Fibroblast of lung (primary cell): Measurements from ENCODE around the gene CLNS1A. TPM values are rescaled to one million over a fixed set of nuclear protein-coding genes. Genes with fewer than 3 reads are reported as not detected.
"Not testable (repeated sequence)": the region's sequence is repeated elsewhere in the genome, so short reads cannot be mapped to it uniquely, and the experiment has no call there.

ENCODE experiments used
- DNase-seq, 2 donors: peaks; one replicate each; pipeline versions ENCODE4 v3.0.0 to v3.0.0-alpha.2; 2010; ENCODE audit warnings: low read depth in 2 of 2
- H2AFZ ChIP-seq: 2 replicates; pipeline ENCODE4 v1.5.1; 2012; ENCODE audit warnings: low read length, control low read depth, inconsistent platforms
- H3K27ac ChIP-seq: 2 replicates; pipeline ENCODE4 v1.5.1; 2011; ENCODE audit warnings: low read length, control low read depth; ENCODE audit not compliant: insufficient read depth
- H3K27me3 ChIP-seq: 2 replicates; pipeline ENCODE4 v1.5.1; 2011; ENCODE audit warnings: mild to moderate bottlenecking, low read length; ENCODE audit not compliant: control insufficient read depth, insufficient read depth
- H3K36me3 ChIP-seq: 2 replicates; pipeline ENCODE4 v1.5.1; 2011; ENCODE audit warnings: low read length; ENCODE audit not compliant: control insufficient read depth, insufficient read depth
- H3K4me1 ChIP-seq: 2 replicates; pipeline ENCODE4 v1.5.1; 2011; ENCODE audit warnings: low read length; ENCODE audit not compliant: control insufficient read depth, insufficient read depth; ENCODE audit errors: extremely low read depth
- H3K4me2 ChIP-seq: 2 replicates; pipeline ENCODE4 v1.5.1; 2011; ENCODE audit warnings: low read length, control low read depth; ENCODE audit not compliant: insufficient read depth; ENCODE audit errors: extremely low read depth
- H3K4me3 ChIP-seq, 4 experiments: fragments of 200-600 bp in 1 of 4; sonication (generic) in 1 of 4; replicated peaks in 1 of 4; 2 replicates each; pipeline ENCODE4 v1.5.1; 2011 to 2016; ENCODE audit warnings: low read length in 4 of 4, low read depth in 3 of 4, mild to moderate bottlenecking in 3 of 4, control low read depth in 2 of 4, inconsistent platforms in 1 of 4, mixed read lengths in 1 of 4; ENCODE audit not compliant: insufficient read depth in 1 of 4; ENCODE audit errors: control extremely low read depth in 1 of 4
- H3K79me2 ChIP-seq: 2 replicates; pipeline ENCODE4 v1.5.1; 2012; ENCODE audit warnings: mild to moderate bottlenecking, low read length, inconsistent platforms; ENCODE audit not compliant: control insufficient read depth, insufficient read depth
- H3K9ac ChIP-seq: 2 replicates; pipeline ENCODE4 v1.5.1; 2011; ENCODE audit warnings: mild to moderate bottlenecking, low read length, control low read depth; ENCODE audit not compliant: insufficient read depth
- H3K9me3 ChIP-seq: 2 replicates; pipeline ENCODE4 v1.5.1; 2012; ENCODE audit warnings: low read depth, low read length; ENCODE audit not compliant: control insufficient read depth, insufficient read depth
- H4K20me1 ChIP-seq: 2 replicates; pipeline ENCODE4 v1.5.1; 2011; ENCODE audit warnings: low read length; ENCODE audit not compliant: control insufficient read depth, insufficient read depth; ENCODE audit errors: extremely low read depth
- EZH2 ChIP-seq: IDR thresholded peaks from 2 replicates; pipeline ENCODE4 v1.5.1; 2012; ENCODE audit warnings: low read length, control low read depth, mild to moderate bottlenecking; ENCODE audit errors: missing control alignments
- polyA plus RNA-seq, 2 donors: library from polyadenylated mRNA; depleted of rRNA in 1 of 2; stranded (reverse) in 1 of 2; unstranded in 1 of 2; fragments of >200 nt; gene quantifications; 2 replicates each; pipeline ENCODE4 v1.2.1, GENCODE V29; 2011 to 2012; ENCODE audit warnings: missing spikeins in 1 of 2
- total RNA-seq: library from RNA; depleted of rRNA; stranded (reverse); fragments of >200 nt; gene quantifications from 2 replicates; pipeline ENCODE4 v1.2.1, GENCODE V29; 2014
- TF ChIP-seq, protein P1 (sequence below), 2 donors: IDR thresholded peaks in 1 of 2; conservative IDR thresholded peaks in 1 of 2; 1 replicate in 1 of 2; 2 replicates in 1 of 2; pipeline ENCODE4 v1.5.1; 2011 to 2012; ENCODE audit warnings: low read length in 2 of 2, control low read depth in 1 of 2, inconsistent platforms in 1 of 2, low read depth in 1 of 2, mild to moderate bottlenecking in 1 of 2

CLNS1A gene
- total and polyA plus RNA-seq, 2 donors (not counting 1 experiment from before 2014, with no cell fraction given) = 130 to 144 TPM

DNA sequence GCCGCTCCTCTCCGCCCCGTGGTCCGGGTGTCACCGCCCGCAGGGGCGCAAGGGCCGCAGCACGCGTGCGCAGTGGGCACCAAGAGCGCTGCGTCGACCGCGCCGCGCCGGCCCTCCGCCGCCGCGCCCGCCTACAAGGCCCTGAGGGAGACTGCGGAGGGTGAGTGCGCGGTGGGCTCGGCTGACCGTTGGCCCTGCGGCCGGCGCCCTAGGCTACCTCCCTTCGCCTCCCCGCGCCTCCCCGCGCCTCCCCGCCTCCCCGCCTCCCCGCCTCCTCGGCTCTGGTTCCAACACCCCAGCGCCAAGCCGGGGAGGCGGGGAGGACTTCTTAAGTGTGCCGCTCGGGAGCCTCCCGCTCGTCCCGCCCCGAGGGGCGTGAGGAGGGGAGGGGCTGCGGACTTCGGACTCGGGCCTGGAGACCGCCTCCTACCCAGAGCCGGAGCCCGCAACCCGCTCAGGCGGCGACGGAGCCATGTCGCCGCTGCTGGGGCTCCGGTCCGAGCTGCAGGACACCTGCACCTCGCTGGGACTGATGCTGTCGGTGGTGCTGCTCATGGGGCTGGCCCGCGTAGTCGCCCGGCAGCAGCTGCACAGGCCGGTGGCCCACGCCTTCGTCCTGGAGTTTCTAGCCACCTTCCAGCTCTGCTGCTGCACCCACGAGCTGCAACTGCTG lies 47.9 kb downstream of the CLNS1A start, which contains the start of gene AQP11:
TSS of gene AQP11 (plus strand) at position 433 of the 673 bp plus-strand sequence. CDS start at position 473, 40 bp downstream.
- peak within 1 kb of the TSS; percentile 100 for H3K4me2 ChIP-seq

DNA sequence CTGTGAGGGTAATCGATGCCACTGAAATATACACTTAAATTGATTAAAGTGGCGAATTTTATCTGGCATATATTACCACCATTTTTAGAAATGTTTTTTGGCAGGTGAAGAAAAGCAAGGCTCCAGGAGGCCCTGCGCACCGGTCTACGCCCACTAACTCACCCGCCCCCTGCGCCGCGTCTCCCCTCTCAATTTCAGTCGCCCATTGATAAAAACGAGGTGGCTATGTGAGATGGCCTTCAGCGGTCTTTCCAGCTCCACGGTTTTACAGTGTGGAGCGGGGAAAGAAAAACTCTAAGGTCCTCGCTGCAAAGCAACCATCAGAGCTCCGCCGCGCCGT lies 48.4 kb downstream of the CLNS1A start:
- Histone ChIP-seq H3K9me3 (no peaks in the 10 kb centered on the region), H3K27me3 (no peaks in the 10 kb centered on the region), H3K4me3 (peak overlapping the region; percentile 40 to 81 (median 78)), H3K9ac (peak overlapping the region; percentile 60), H3K36me3 (no peaks in the 10 kb centered on the region), H3K4me2 (peak overlapping the region; percentile 36), H3K27ac (peak overlapping the region; percentile 31), H4K20me1 (no peaks in the 10 kb centered on the region), H2AFZ (peak overlapping the region; percentile 20), H3K79me2 (no peaks in the 10 kb centered on the region), H3K4me1 (peaks cover 4% of the 10 kb centered on the region)
- DNase-seq = no peak
- TF ChIP-seq, protein P1, sequence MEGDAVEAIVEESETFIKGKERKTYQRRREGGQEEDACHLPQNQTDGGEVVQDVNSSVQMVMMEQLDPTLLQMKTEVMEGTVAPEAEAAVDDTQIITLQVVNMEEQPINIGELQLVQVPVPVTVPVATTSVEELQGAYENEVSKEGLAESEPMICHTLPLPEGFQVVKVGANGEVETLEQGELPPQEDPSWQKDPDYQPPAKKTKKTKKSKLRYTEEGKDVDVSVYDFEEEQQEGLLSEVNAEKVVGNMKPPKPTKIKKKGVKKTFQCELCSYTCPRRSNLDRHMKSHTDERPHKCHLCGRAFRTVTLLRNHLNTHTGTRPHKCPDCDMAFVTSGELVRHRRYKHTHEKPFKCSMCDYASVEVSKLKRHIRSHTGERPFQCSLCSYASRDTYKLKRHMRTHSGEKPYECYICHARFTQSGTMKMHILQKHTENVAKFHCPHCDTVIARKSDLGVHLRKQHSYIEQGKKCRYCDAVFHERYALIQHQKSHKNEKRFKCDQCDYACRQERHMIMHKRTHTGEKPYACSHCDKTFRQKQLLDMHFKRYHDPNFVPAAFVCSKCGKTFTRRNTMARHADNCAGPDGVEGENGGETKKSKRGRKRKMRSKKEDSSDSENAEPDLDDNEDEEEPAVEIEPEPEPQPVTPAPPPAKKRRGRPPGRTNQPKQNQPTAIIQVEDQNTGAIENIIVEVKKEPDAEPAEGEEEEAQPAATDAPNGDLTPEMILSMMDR (conservative IDR thresholded peaks at IDR 0.05 in 1 of 2, IDR thresholded peaks at IDR 0.05 in 1 of 2; ENCODE audit: low read depth in 1 of 2, low read length in 2 of 2) = no peak
- TF ChIP-seq EZH2 = no peak

More for the DNA sequence above, 47.9 kb downstream of the CLNS1A start, which contains the start of gene AQP11:
- peak; percentile 84 to 89 for DNase-seq
- peak within 1 kb of the TSS; percentile 87 for H2AFZ ChIP-seq
- H3K4me1 ChIP-seq = peaks cover 4% of the 10 kb centered on the region
- H3K79me2 ChIP-seq = no peaks in the 10 kb centered on the region
- peak within 1 kb of the TSS; percentile 31 for H3K27ac ChIP-seq
- no peak for TF ChIP-seq EZH2
- TF ChIP-seq, protein P1 (conservative IDR thresholded peaks at IDR 0.05 in 1 of 2, IDR thresholded peaks at IDR 0.05 in 1 of 2; ENCODE audit: low read depth in 1 of 2, low read length in 2 of 2) = no peak
- peak within 1 kb of the TSS; percentile 60 for H3K9ac ChIP-seq
- H3K27me3 ChIP-seq = no peaks in the 10 kb centered on the region
- H3K9me3 ChIP-seq = no peaks in the 10 kb centered on the region
- peak within 1 kb of the TSS; percentile 40 to 81 (median 78) for H3K4me3 ChIP-seq
- H4K20me1 ChIP-seq = no peaks in the 10 kb centered on the region
- H3K36me3 ChIP-seq = no peaks in the 10 kb centered on the region

DNA sequence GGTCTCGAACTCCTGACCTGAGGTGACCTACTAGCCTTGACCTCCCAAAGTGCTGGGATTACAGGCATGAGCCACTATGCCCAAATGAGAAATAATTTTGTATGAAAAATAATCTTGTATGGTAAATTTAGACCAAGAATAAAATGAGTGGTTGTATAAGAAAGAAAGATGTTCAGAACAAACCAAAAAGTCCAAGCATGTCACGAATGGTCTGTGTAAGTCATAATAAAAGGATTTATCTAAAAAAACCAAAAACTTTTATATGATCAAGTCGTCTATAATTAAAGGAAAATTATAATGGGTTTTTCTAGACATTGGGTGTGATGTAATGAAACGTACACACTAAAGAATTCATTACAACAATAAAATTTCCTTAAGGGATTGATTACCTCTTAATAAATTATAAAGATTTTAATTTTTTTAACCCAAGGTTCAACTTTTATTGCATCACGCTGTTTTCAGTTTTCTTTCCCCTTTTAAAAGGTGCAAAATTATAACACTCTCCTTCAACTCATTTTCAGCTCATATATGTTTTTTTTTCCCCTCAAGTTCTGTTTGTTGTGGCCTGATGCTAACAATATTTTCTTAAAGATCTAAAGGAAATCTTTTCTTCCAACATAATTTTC lies 56.8 kb downstream of the CLNS1A start:
- Histone ChIP-seq H3K27ac (no peak overlapping the region), H3K9ac (no peak overlapping the region), H3K9me3 (no peaks in the 10 kb centered on the region), H4K20me1 (no peaks in the 10 kb centered on the region), H3K4me1 (no peaks in the 10 kb centered on the region), H3K79me2 (no peaks in the 10 kb centered on the region), H3K4me3 (no peak overlapping the region), H3K27me3 (no peaks in the 10 kb centered on the region), H3K36me3 (no peaks in the 10 kb centered on the region), H2AFZ (no peak overlapping the region), H3K4me2 (no peak overlapping the region)
- TF ChIP-seq, protein P1 (conservative IDR thresholded peaks at IDR 0.05 in 1 of 2, IDR thresholded peaks at IDR 0.05 in 1 of 2; ENCODE audit: low read depth in 1 of 2, low read length in 2 of 2) = no peak
- DNase-seq = peak in 1 of 2 donors; percentile 16

DNA sequence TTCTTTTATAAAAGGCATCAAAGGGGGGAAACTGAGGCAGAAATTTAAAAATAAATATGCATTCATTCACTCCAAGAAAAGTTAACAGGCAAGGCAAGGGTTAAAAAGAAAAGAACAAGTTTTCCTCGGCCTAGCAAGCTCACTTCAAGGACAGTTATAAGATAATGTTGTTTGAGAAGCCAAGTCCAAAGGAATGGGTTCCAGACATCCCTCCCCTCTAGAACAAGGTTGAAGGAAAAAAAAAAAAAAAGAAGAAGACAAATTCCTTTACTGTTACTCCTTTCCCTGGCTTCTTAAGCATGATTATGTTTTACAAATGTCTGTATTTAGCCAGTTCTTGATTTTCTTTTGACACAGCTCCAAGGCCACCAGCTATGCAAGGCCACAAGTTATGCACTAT lies 62.2 kb downstream of the CLNS1A start:
- not testable (repeated sequence) for H2AFZ ChIP-seq, H3K27ac ChIP-seq, H3K4me3 ChIP-seq, H3K9me3 ChIP-seq, H3K79me2 ChIP-seq, H3K36me3 ChIP-seq, H4K20me1 ChIP-seq, H3K9ac ChIP-seq, H3K4me2 ChIP-seq, H3K4me1 ChIP-seq, H3K27me3 ChIP-seq
- peak in 1 of 2 donors; percentile 45 for DNase-seq
